HCT116 (cell line): ENCODE results near the gene CDC42BPB. TPM values are rescaled to one million over a fixed set of nuclear protein-coding genes. Genes with fewer than 3 reads are reported as not detected.

Experiments
- ATAC-seq: fragments of 200-7000 bp; cut with Tn5 transposase; 2 replicates; pipeline ENCODE4 v1.9.1; 2020; ENCODE audit warnings: mild to moderate bottlenecking, moderate library complexity
- BruUV-seq: library from RNA; stranded (reverse); fragments of 400-500 nt; replicated peaks from 2 replicates; lab custom pipeline; 2021; lab: Mats Ljungman, UMichigan
- CTCF ChIA-PET: fragments of 300-600 bp; sonication (Branson Sonifier 250); formaldehyde crosslinking; loops from one replicate; lab custom pipeline; 2021; ENCODE audit warnings: antibody characterized with exemption; lab: Charles Lee
- POLR2A ChIA-PET: fragments of 300-600, 350-600 bp; sonication (Branson Sonifier 250); formaldehyde crosslinking; loops from one replicate; lab custom pipeline; 2021; ENCODE audit warnings: antibody characterized with exemption; lab: Charles Lee
- RAD21 ChIA-PET, 2 experiments: fragments of 300-600 bp; sonication (Branson Sonifier 250); formaldehyde crosslinking; loops; one replicate each; lab custom pipeline; 2023; ENCODE audit warnings: low total read pairs in 2 of 2; ENCODE audit not compliant: uncharacterized antibody in 2 of 2, unreplicated experiment in 2 of 2, low non-redundant PET in 1 of 2; lab: Charles Lee
- DNase-seq: peaks from one replicate; pipeline ENCODE4 v3.0.0-alpha.2; 2010; ENCODE audit warnings: low read depth, low spot score
- H2AFZ ChIP-seq: fragments of 200-600 bp; shearing (Covaris generic), sonication (generic); 2 replicates; pipeline ENCODE4 v1.6.1; 2017; ENCODE audit warnings: low read depth, mixed run types, mixed read lengths, antibody characterized with exemption, low read length; ENCODE audit not compliant: poor library complexity, severe bottlenecking
- H3K27ac ChIP-seq: 2 replicates; pipeline ENCODE4 v1.5.1; 2012; ENCODE audit warnings: low read depth, low read length
- H3K27me3 ChIP-seq: fragments of 200-600 bp; sonication (generic); 2 replicates; pipeline ENCODE4 v1.6.1; 2016; ENCODE audit warnings: mixed run types, low read length, mixed read lengths; ENCODE audit not compliant: insufficient read depth
- H3K36me3 ChIP-seq, 2 experiments: fragments of 200-500 bp in 1 of 2; fragments of 200-600 bp in 1 of 2; sonication (Bioruptor generic) in 1 of 2; sonication (generic) in 1 of 2; 2 replicates each; pipeline versions ENCODE4 v1.5.1 to v1.6.1; 2014 to 2016; ENCODE audit warnings: low read length in 2 of 2, inconsistent platforms in 1 of 2, mixed read lengths in 1 of 2, mixed run types in 1 of 2; ENCODE audit not compliant: insufficient read depth in 2 of 2, control insufficient read depth in 1 of 2
- H3K4me1 ChIP-seq, 2 experiments: fragments of 200-600 bp in 1 of 2; sonication (generic) in 1 of 2; 2 replicates each; pipeline versions ENCODE4 v1.5.1 to v1.6.1; 2012 to 2017; ENCODE audit warnings: low read length in 2 of 2, inconsistent platforms in 1 of 2, mild to moderate bottlenecking in 1 of 2, mixed read lengths in 1 of 2, mixed run types in 1 of 2, moderate library complexity in 1 of 2; ENCODE audit not compliant: insufficient read depth in 2 of 2, control insufficient read depth in 1 of 2
- H3K4me2 ChIP-seq: fragments of 200-600 bp; sonication (generic); 2 replicates; pipeline ENCODE4 v1.6.1; 2017; ENCODE audit warnings: mixed run types, low read length, mixed read lengths
- H3K4me3 ChIP-seq, 2 experiments: fragments of 200-600 bp in 1 of 2; sonication (generic) in 1 of 2; replicated peaks in 1 of 2; 2 replicates each; pipeline ENCODE4 v1.5.1; 2011 to 2016; ENCODE audit warnings: low read length in 2 of 2, control low read depth in 1 of 2, low read depth in 1 of 2, mild to moderate bottlenecking in 1 of 2, mixed read lengths in 1 of 2, mixed run types in 1 of 2
- H3K79me2 ChIP-seq: fragments of 200-600 bp; sonication (generic); 2 replicates; pipeline ENCODE4 v1.6.1; 2017; ENCODE audit warnings: mild to moderate bottlenecking, mixed run types, low read length, moderate library complexity, mixed read lengths; ENCODE audit not compliant: insufficient read depth
- H3K9ac ChIP-seq: fragments of 200-600 bp; sonication (generic); 2 replicates; pipeline ENCODE4 v1.6.1; 2016; ENCODE audit warnings: low read length, mixed read lengths
- H3K9me2 ChIP-seq: fragments of 200-600 bp; sonication (generic), shearing (Covaris generic); 2 replicates; pipeline ENCODE4 v1.6.1; 2017; ENCODE audit warnings: mixed run types, mild to moderate bottlenecking, moderate library complexity; ENCODE audit not compliant: insufficient read depth
- H3K9me3 ChIP-seq, 2 experiments: fragments of 200-500 bp in 1 of 2; fragments of 200-600 bp in 1 of 2; sonication (Bioruptor generic) in 1 of 2; sonication (generic) in 1 of 2; 2 replicates each; pipeline ENCODE4 v1.6.1; 2014 to 2017; ENCODE audit warnings: low read length in 2 of 2, mixed read lengths in 2 of 2, inconsistent platforms in 1 of 2, low read depth in 1 of 2, mild to moderate bottlenecking in 1 of 2, mixed run types in 1 of 2, moderate library complexity in 1 of 2; ENCODE audit not compliant: control insufficient read depth in 1 of 2, insufficient read depth in 1 of 2
- H4K20me1 ChIP-seq: fragments of 200-600 bp; sonication (generic), shearing (Covaris generic); 2 replicates; pipeline ENCODE4 v1.6.1; 2017; ENCODE audit warnings: mixed run types, mild to moderate bottlenecking, moderate library complexity; ENCODE audit not compliant: insufficient read depth
- CBX3 ChIP-seq: IDR thresholded peaks from 2 replicates; pipeline ENCODE4 v1.6.1; 2012; ENCODE audit warnings: low read depth
- EGR1 ChIP-seq: IDR thresholded peaks from 2 replicates; pipeline ENCODE4 v1.6.1; 2012; ENCODE audit warnings: low read depth
- ELF1 ChIP-seq: IDR thresholded peaks from 2 replicates; pipeline ENCODE4 v1.6.1; 2012; ENCODE audit warnings: low read depth, borderline replicate concordance
- FOSL1 ChIP-seq: IDR thresholded peaks from 2 replicates; pipeline ENCODE4 v1.6.1; 2012; ENCODE audit warnings: low read depth
- JUND ChIP-seq: IDR thresholded peaks from 2 replicates; pipeline ENCODE4 v1.6.1; 2012
- RAD21 ChIP-seq: IDR thresholded peaks from 2 replicates; pipeline ENCODE4 v1.6.1; 2012; ENCODE audit warnings: low read depth, mild to moderate bottlenecking
- SIN3A ChIP-seq: IDR thresholded peaks from 2 replicates; pipeline ENCODE4 v1.6.1; 2012; ENCODE audit warnings: low read depth
- SP1 ChIP-seq: IDR thresholded peaks from 2 replicates; pipeline ENCODE4 v1.6.1; 2012; ENCODE audit warnings: low read depth
- SRF ChIP-seq: IDR thresholded peaks from 2 replicates; pipeline ENCODE4 v1.6.1; 2012; ENCODE audit warnings: low read depth
- TCF7L2 ChIP-seq: IDR thresholded peaks from 2 replicates; pipeline ENCODE4 v1.7.0; 2011; ENCODE audit warnings: borderline replicate concordance, inconsistent platforms; ENCODE audit not compliant: insufficient read depth, insufficient read length; ENCODE audit errors: extremely low read depth
- YY1 ChIP-seq: IDR thresholded peaks from 2 replicates; pipeline ENCODE4 v1.6.1; 2011; ENCODE audit warnings: low read length, low read depth, moderate library complexity, mild to moderate bottlenecking; ENCODE audit not compliant: insufficient replicate concordance; ENCODE audit errors: extremely low read depth
- ZFX ChIP-seq: fragments of 450-650 bp; IDR thresholded peaks from 2 replicates; pipeline ENCODE4 v1.6.1; 2017
- ZNF274 ChIP-seq: fragments of 200-500 bp; sonication (Bioruptor generic); IDR thresholded peaks from 2 replicates; pipeline ENCODE4 v1.6.1; 2014; ENCODE audit warnings: mild to moderate bottlenecking, low read depth, low read length, inconsistent platforms
- intact Hi-C: fragments of 100-400 bp; cut with micrococcal nuclease; formaldehyde crosslinking; loops from 2 replicates; pipeline ENCODE4 v1.10.0; 2022
- total RNA-seq: library from RNA; stranded (reverse); gene quantifications from one replicate; pipeline ENCODE4 v1.2.1, GENCODE V29; 2021; ENCODE audit not compliant: unreplicated experiment
- TF ChIP-seq, protein P1 (sequence below): IDR thresholded peaks from 2 replicates; pipeline ENCODE4 v1.6.1; 2011; ENCODE audit warnings: mild to moderate bottlenecking, low read length, moderate library complexity; ENCODE audit not compliant: insufficient replicate concordance; ENCODE audit errors: extremely low read depth
- TF ChIP-seq, protein P2 (sequence below): IDR thresholded peaks from 2 replicates; pipeline ENCODE4 v1.6.1; 2012
- TF ChIP-seq, protein P3 (sequence below), 3 experiments: fragments of 200-600 bp in 1 of 3; sonication (generic) in 1 of 3; IDR thresholded peaks in 2 of 3; conservative IDR thresholded peaks in 1 of 3; 2 replicates each; pipeline ENCODE4 v1.5.1; 2012 to 2017; ENCODE audit warnings: low read depth in 2 of 3, low read length in 2 of 3, antibody characterized with exemption in 1 of 3, borderline replicate concordance in 1 of 3, control low read depth in 1 of 3, mild to moderate bottlenecking in 1 of 3, mixed read lengths in 1 of 3, mixed run types in 1 of 3, moderate library complexity in 1 of 3; ENCODE audit not compliant: insufficient read depth in 1 of 3
- TF ChIP-seq, protein P4 (sequence below): IDR thresholded peaks from 2 replicates; pipeline ENCODE4 v1.6.1; 2012; ENCODE audit warnings: low read depth

The CDC42BPB gene
- total RNA-seq, 1 experiment from 2014 or later: 85.6 TPM

DNA sequence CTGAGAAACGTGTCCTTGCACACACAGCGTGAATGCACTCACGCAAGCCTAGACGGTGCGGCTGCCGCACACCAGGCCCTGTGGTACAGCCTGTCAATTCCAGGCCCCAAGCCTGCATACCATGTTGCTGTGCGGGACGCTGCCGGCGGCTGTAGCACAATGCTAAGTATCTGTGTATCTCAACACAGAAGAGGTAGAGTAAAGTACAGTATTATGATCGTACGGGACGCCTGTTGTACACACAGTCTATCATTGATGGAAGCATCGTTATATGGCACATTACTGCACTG is 89.9 kb downstream of the CDC42BPB start:
- BruUV-seq: no TSS peak
- POLR2A ChIA-PET: no interaction called here
- CTCF ChIA-PET: no interaction called here
- H3K4me3 ChIP-seq: no peak overlapping the region
- intact Hi-C loops: no loop called here
- RAD21 ChIA-PET: no interaction called here
- no peak for DNase-seq
- no peaks in the 10 kb centered on the region for H3K27me3 ChIP-seq
- no peaks in the 10 kb centered on the region for H3K79me2 ChIP-seq
- no peaks in the 10 kb centered on the region for H3K9me2 ChIP-seq
- peaks cover 28 to 51% of the 10 kb centered on the region in 2 experiments for H3K36me3 ChIP-seq
- H3K4me2 ChIP-seq: no peak overlapping the region
- H4K20me1 ChIP-seq: no peaks in the 10 kb centered on the region
- H3K9ac ChIP-seq: no peak overlapping the region
- H3K27ac ChIP-seq: no peak overlapping the region
- no peak overlapping the region for H2AFZ ChIP-seq
- H3K9me3 ChIP-seq: no peaks in the 10 kb centered on the region
- H3K4me1 ChIP-seq: no peaks in the 10 kb centered on the region
- TF ChIP-seq TCF7L2: no peak
- TF ChIP-seq, protein P1, sequence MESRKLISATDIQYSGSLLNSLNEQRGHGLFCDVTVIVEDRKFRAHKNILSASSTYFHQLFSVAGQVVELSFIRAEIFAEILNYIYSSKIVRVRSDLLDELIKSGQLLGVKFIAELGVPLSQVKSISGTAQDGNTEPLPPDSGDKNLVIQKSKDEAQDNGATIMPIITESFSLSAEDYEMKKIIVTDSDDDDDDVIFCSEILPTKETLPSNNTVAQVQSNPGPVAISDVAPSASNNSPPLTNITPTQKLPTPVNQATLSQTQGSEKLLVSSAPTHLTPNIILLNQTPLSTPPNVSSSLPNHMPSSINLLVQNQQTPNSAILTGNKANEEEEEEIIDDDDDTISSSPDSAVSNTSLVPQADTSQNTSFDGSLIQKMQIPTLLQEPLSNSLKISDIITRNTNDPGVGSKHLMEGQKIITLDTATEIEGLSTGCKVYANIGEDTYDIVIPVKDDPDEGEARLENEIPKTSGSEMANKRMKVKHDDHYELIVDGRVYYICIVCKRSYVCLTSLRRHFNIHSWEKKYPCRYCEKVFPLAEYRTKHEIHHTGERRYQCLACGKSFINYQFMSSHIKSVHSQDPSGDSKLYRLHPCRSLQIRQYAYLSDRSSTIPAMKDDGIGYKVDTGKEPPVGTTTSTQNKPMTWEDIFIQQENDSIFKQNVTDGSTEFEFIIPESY: no peak
- no peak for TF ChIP-seq SP1
- TF ChIP-seq ELF1: no peak
- TF ChIP-seq, protein P2, sequence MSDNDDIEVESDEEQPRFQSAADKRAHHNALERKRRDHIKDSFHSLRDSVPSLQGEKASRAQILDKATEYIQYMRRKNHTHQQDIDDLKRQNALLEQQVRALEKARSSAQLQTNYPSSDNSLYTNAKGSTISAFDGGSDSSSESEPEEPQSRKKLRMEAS: no peak
- TF ChIP-seq, protein P3, sequence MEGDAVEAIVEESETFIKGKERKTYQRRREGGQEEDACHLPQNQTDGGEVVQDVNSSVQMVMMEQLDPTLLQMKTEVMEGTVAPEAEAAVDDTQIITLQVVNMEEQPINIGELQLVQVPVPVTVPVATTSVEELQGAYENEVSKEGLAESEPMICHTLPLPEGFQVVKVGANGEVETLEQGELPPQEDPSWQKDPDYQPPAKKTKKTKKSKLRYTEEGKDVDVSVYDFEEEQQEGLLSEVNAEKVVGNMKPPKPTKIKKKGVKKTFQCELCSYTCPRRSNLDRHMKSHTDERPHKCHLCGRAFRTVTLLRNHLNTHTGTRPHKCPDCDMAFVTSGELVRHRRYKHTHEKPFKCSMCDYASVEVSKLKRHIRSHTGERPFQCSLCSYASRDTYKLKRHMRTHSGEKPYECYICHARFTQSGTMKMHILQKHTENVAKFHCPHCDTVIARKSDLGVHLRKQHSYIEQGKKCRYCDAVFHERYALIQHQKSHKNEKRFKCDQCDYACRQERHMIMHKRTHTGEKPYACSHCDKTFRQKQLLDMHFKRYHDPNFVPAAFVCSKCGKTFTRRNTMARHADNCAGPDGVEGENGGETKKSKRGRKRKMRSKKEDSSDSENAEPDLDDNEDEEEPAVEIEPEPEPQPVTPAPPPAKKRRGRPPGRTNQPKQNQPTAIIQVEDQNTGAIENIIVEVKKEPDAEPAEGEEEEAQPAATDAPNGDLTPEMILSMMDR (IDR thresholded peaks at IDR 0.05 in 2 of 3, conservative IDR thresholded peaks at IDR 0.05 in 1 of 3; ENCODE audit: borderline replicate concordance in 1 of 3, insufficient read depth in 1 of 3, low read depth in 2 of 3, low read length in 2 of 3): no peak
- no peak for TF ChIP-seq ZFX
- no peak for TF ChIP-seq YY1
- no peak for TF ChIP-seq ZNF274
- TF ChIP-seq, protein P4, sequence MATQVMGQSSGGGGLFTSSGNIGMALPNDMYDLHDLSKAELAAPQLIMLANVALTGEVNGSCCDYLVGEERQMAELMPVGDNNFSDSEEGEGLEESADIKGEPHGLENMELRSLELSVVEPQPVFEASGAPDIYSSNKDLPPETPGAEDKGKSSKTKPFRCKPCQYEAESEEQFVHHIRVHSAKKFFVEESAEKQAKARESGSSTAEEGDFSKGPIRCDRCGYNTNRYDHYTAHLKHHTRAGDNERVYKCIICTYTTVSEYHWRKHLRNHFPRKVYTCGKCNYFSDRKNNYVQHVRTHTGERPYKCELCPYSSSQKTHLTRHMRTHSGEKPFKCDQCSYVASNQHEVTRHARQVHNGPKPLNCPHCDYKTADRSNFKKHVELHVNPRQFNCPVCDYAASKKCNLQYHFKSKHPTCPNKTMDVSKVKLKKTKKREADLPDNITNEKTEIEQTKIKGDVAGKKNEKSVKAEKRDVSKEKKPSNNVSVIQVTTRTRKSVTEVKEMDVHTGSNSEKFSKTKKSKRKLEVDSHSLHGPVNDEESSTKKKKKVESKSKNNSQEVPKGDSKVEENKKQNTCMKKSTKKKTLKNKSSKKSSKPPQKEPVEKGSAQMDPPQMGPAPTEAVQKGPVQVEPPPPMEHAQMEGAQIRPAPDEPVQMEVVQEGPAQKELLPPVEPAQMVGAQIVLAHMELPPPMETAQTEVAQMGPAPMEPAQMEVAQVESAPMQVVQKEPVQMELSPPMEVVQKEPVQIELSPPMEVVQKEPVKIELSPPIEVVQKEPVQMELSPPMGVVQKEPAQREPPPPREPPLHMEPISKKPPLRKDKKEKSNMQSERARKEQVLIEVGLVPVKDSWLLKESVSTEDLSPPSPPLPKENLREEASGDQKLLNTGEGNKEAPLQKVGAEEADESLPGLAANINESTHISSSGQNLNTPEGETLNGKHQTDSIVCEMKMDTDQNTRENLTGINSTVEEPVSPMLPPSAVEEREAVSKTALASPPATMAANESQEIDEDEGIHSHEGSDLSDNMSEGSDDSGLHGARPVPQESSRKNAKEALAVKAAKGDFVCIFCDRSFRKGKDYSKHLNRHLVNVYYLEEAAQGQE: no peak
- no peak for TF ChIP-seq FOSL1
- no peak for TF ChIP-seq CBX3
- no peak for TF ChIP-seq RAD21
- no peak for TF ChIP-seq JUND
- no peak for TF ChIP-seq SIN3A
- no peak for TF ChIP-seq EGR1
- no peak for TF ChIP-seq SRF
- TF ChIP-seq, all 23 proteins: peak for 0
- ATAC-seq: no peak
